SH-SY5Y (cell line): ENCODE data around the gene PITX2.

Experiments
- GATA2 ChIP-seq: IDR thresholded peaks from 2 replicates; pipeline ENCODE4 v1.6.1; 2011; ENCODE audit warnings: mild to moderate bottlenecking, low read depth, low read length
- GATA3 ChIP-seq: IDR thresholded peaks from 2 replicates; pipeline ENCODE4 v1.6.1; 2011; ENCODE audit warnings: low read depth, mild to moderate bottlenecking, low read length, moderate library complexity

DNA sequence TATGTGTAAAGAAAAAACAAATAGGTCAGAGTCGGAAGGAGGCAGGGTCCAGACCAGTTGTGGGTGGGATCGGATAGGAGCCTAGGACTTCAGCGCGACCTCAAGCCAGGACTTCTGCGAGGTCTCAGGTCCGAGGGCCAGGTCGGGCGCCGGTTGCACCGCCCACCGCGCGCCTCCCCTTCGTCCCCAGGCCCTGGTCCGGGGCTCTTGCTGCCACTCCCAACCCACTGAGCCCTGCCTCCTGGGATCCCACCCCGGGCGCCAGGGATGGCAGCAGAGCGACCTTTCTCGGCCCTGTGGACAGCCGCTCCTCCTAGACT lies 12.3 kb downstream of the PITX2 start:
- TF ChIP-seq GATA2 (no peak), GATA3 (no peak)
